HEK293 (cell line): ENCODE data around the gene NXPH1.

Experiments
- ZNF548 ChIP-seq: fragments of 450-650 bp; formaldehyde crosslinking; IDR thresholded peaks from 2 replicates; pipeline ENCODE4 v1.5.1; 2016; ENCODE audit warnings: missing biosample characterization, missing genetic modification characterization
- TF ChIP-seq, protein P1 (sequence below): fragments of 450-650 bp; formaldehyde crosslinking; IDR thresholded peaks from 2 replicates; pipeline ENCODE4 v1.5.1; 2016; ENCODE audit warnings: missing biosample characterization, missing genetic modification characterization

DNA sequence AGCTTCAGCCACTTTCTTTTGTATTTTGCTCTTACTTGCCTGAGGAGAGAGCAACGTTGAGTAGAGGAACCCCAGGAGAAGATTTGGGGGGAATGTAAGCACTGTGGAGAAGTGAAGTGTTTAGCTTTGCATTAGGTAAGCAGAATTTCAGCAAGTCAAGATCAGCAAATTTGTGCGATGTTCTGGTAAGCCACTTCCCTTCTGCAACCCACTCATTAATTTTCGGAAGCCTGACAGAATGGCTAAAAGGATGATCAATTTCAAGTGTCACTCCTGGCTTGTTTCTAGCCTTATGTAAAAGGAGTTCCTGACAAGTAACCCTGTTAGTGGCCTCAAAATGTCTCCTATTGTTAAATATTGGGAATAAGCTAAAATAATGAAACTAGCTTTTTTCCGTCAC, 48.5 kb upstream of the NXPH1 start:
- TF ChIP-seq, protein P1, sequence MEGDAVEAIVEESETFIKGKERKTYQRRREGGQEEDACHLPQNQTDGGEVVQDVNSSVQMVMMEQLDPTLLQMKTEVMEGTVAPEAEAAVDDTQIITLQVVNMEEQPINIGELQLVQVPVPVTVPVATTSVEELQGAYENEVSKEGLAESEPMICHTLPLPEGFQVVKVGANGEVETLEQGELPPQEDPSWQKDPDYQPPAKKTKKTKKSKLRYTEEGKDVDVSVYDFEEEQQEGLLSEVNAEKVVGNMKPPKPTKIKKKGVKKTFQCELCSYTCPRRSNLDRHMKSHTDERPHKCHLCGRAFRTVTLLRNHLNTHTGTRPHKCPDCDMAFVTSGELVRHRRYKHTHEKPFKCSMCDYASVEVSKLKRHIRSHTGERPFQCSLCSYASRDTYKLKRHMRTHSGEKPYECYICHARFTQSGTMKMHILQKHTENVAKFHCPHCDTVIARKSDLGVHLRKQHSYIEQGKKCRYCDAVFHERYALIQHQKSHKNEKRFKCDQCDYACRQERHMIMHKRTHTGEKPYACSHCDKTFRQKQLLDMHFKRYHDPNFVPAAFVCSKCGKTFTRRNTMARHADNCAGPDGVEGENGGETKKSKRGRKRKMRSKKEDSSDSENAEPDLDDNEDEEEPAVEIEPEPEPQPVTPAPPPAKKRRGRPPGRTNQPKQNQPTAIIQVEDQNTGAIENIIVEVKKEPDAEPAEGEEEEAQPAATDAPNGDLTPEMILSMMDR (tag by site-specific recombination) = no peak
- no peak for TF ChIP-seq ZNF548 (tag by site-specific recombination)
